Panc1 (cell line): Measurements from ENCODE around the gene NUDT16L1.

ENCODE experiments used
- CTCF ChIP-seq: fragments of 450-650 bp; IDR thresholded peaks from 2 replicates; pipeline ENCODE4 v1.5.1; 2017; ENCODE audit warnings: mild to moderate bottlenecking
- POLR2AphosphoS5 ChIP-seq: IDR thresholded peaks from 2 replicates; pipeline ENCODE4 v1.6.1; 2012; ENCODE audit warnings: mild to moderate bottlenecking, low read depth, low read length, moderate library complexity
- REST ChIP-seq, 2 experiments: IDR thresholded peaks; 2 replicates each; pipeline ENCODE4 v1.6.1; 2011 to 2012; ENCODE audit warnings: low read depth in 2 of 2, control low read depth in 1 of 2, low read length in 1 of 2, mild to moderate bottlenecking in 1 of 2, moderate library complexity in 1 of 2; ENCODE audit not compliant: insufficient read depth in 1 of 2
- SIN3A ChIP-seq: IDR thresholded peaks from 2 replicates; pipeline ENCODE4 v1.6.1; 2012; ENCODE audit warnings: low read depth, mild to moderate bottlenecking, low read length, moderate library complexity, borderline replicate concordance; ENCODE audit not compliant: insufficient read depth

- TF ChIP-seq REST (IDR thresholded peaks at IDR 0.05; ENCODE audit: insufficient read depth in 1 of 2, low read depth in 2 of 2, low read length in 1 of 2) (no peak), CTCF (no peak), SIN3A (no peak), POLR2AphosphoS5 (no peak)
Observed at GRCh38 chr16:4733211-4733742, 39.9 kb downstream of the NUDT16L1 start.
